Ramos (cell line): ENCODE measurements around the gene SLC44A1.

Source experiments
- in situ Hi-C: fragments of 300-500 bp; cut with MboI; formaldehyde crosslinking; loops from one replicate; pipeline ENCODE4 v1.14.3; 2022; ENCODE audit warnings: low sequenced_read_pairs; ENCODE audit not compliant: unreplicated experiment

Gene SLC44A1

DNA sequence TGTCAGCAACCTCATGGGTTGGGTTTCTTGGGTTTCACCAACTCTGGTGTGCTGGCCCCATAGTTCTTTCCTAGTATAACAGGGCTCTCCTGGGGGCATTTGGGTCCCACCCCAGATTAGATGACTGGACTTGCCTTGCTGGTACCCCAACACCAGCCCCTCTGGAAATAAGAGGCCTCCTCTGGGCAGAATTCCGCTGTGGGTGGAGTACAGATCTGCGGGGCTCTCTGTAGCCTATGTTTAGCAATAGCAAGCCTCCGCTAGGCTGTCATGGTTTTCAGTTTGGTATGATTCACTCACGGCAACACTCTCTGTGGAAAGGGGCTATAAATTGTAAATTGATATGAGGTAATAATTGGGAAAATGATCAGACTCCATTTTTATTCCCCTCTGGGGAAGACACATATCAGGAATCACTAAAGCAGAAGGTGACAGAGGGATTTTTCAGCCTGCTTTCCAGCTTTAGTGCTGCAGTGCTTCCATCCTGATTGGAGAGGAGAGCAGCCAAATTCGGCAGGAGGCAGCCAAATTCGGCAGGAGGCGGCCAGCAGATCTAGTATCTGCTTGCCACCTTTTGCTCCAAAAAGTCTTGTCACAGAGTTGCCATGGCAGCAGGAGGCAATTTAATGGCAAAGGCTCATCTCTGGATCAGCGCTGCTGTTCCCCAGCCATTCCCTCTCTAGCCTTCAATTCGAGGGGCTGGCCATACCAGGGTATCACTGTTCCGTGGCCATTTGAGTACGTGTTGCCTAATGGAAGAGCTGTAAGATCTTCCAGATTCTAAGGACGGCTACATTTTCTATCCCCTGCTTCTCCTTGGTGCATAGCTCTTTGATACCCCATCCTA, 84.6 kb downstream of the SLC44A1 start:
- in situ Hi-C loops: no loop called here

DNA sequence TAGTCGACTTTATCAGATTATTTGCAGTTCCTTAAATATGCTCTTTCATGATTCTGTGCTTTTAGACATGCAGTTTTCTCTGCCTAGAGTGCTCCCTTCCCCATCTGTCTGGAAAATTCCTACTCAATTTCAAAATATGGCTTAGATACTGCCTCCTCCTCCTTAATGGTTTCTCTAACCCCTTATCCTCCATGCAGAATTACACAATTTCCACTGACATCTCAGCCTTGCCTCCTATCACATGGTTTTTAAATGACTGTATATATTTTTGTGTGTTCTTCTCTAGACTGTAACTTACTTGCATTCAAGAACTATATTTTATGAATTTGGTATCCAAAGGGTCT, 85.2 kb downstream of the SLC44A1 start:
- in situ Hi-C loops: no loop called here

GRCh38 chr9:105330201-105330600, 85.8 kb downstream of the SLC44A1 start:
- in situ Hi-C loops: no loop called here

DNA sequence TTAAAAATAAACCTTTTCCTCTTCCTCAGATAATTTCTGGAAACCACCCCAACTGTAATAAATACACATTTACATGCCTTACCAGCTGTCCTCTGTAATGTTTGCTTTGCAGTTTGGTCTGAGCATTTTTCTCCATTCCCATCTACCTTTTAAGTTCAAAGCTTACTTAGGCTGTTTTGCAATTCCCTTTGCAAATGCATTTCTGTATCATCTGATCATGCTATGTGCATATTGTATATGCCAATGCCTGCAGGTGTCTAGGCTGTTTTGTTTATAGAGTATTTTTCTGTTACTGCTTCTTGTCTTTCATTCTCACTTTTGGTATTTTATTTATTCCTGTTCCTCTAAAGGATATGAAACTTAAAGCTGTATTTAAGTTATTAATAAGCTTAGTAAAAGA, 86.3 kb downstream of the SLC44A1 start:
- in situ Hi-C loops: no loop called here

- in situ Hi-C loops: no loop called here
These were observed 86.7 kb downstream of the SLC44A1 start for GRCh38 chr9:105331160-105331559.

DNA sequence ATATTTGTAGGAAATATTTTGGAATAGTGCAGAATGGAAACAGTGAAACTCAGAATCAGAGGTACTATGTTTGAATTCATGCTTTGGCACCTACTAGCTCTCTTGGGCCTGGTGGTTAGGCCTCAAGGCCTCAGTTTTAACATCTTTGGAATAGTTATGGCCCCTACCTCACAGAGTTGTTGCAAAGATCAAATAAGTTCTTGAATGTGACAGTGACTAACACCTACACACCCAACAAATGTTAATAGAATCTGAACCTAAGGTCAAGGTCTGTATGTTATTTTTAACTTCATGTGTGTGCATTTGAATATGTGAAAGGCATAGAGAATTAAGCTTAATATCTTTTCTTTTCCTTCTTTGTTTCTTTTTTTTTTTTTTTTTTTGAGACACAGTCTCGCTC, 87.3 kb downstream of the SLC44A1 start:
- in situ Hi-C loops: no loop called here

DNA sequence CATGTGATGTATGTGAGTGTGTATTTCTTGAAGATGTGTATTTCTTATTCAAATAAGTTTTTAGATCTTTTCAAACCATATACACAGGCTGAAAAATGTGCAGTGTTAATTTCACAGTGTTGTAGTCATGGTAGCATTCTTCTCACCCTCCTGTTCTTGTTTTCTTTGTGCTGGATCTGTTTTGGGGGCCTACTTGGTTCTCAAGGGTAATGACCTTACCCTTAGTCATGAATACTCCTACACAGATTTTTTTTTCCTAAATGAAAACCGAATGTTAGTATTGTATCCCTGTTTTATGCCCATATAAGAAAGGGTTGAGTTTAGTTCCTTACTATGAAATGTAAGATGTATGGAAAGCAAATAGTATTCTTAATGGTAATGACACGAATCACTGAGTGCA, 88.0 kb downstream of the SLC44A1 start:
- in situ Hi-C loops: no loop called here

GRCh38 chr9:105333076-105333475, 88.6 kb downstream of the SLC44A1 start:
- in situ Hi-C loops: no loop called here

DNA sequence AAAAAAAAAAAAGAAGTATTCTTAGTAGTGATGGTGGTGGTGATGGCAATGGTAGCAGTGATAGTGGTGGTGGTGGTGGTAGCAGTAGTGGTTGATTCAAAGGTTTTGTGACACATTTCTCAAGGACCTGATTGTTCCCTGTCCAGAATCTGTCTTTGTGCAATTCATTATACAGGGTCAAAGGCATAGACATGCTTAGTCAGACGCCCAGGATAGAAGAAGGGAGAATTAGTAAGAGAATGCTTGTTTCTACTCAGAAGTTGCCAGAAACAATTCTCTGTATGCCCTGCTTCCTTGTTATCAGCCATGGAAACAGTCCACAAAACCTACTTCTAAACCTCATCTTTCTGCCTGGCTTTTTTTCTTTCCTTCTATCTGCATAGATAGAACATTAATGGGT, 89.4 kb downstream of the SLC44A1 start:
- in situ Hi-C loops: no loop called here

- in situ Hi-C loops: no loop called here
These were observed 93.9 kb downstream of the SLC44A1 start for GRCh38 chr9:105338308-105338707.

DNA sequence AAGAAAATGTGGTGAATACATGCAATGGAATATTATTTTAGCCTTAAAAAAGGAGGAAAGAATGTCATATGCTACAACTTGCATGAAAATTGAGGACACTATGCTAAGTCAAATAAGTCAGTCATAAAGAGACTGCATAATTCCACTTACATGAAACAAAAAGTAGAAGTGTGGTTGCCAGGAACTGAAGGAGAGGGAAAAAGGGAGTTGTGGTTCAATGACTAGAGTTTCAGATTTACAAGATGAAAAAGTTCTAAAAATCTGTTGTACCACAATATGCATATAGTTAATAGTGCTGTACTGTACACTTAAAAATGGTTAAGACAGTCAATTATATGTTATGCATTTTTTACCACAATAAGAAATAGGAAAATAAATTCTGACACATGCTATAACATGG, 95.4 kb downstream of the SLC44A1 start:
- in situ Hi-C loops: no loop called here

DNA sequence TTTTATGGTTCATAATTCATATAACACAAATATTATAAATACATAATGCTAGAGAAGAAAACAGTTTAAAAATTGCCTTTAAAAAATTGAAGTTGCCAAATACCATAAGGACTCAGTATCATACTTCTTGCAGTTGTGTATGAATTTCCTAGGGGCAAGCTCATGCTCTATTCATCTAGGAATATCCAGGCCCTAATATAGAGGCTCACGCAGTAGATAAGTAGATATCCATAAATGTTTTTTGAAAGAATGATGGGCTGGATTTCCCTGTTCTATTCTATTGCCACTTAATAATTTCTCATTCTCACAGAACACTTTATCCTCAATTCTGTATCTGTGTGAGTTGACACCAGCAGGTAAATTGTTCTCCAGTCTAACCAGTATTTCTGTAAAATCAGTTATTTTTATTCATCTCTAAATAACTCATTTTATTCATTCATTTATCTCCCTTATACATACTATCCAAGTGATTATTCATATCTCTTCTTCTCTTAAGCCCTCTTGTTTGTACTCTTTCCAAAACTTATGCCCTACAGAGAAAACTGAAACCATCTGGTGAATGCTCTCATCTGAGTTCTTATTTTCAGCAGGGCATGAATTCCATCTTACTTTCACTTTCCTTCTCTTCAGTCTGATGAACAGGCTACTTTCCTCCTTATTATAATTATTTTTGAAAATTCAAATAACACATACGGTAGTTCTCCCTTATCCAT, 97.1 kb downstream of the SLC44A1 start:
- in situ Hi-C loops: no loop called here

GRCh38 chr9:105342147-105342505, 97.7 kb downstream of the SLC44A1 start:
- in situ Hi-C loops: no loop called here

- in situ Hi-C loops: no loop called here
These were observed 99.8 kb downstream of the SLC44A1 start for GRCh38 chr9:105344283-105344682.

GRCh38 chr9:105345626-105346025, 101.2 kb downstream of the SLC44A1 start:
- in situ Hi-C loops: no loop called here

DNA sequence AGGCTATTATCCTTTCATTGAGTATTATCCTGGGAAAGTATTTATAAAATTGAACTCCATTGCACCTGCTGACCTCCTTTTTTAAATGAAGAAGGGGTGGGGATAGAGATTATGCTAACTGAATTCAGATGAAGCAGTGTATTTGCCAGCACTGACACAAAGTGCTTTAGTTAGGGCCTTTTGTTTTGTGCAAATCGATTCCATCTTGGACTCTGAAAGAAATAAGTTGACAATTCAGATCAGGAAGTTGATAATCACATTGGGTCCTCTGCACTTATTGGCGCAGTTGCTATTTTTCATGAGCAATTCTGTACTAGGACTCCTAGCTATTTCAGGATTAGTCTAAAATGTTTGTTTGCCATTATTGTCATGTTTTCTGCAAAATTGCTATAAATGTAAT, 101.8 kb downstream of the SLC44A1 start:
- in situ Hi-C loops: no loop called here

GRCh38 chr9:105354448-105354847, 110.0 kb downstream of the SLC44A1 start:
- in situ Hi-C loops: loop anchor here (10.0 kb wide), 1 partner anchor 100 kb away; no protein-coding TSS in a partner anchor

GRCh38 chr9:105355781-105356180, 111.3 kb downstream of the SLC44A1 start:
- in situ Hi-C loops: loop anchor here (10.0 kb wide), 1 partner anchor 101 kb away; no protein-coding TSS in a partner anchor

DNA sequence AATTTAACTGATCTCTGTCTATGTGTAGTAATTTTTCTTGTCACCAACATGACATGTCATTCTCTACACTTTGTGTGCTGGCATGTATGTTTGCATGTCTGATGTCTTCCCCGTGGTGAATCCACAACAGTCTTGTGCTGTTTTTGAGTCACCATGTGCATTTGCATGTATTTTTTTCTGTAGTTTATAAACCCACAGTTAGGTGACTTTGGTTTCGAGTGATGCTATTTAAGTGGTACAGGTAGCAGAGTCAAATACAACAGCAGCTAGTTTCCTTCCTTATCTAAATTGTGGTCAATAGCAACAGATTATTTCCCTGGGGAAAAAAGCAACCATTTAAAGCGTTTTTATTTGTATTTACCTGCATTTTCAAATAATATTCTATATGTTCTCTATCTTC, 113.5 kb downstream of the SLC44A1 start:
- in situ Hi-C loops: loop anchor here (10.0 kb wide), 1 partner anchor 103 kb away; no protein-coding TSS in a partner anchor

DNA sequence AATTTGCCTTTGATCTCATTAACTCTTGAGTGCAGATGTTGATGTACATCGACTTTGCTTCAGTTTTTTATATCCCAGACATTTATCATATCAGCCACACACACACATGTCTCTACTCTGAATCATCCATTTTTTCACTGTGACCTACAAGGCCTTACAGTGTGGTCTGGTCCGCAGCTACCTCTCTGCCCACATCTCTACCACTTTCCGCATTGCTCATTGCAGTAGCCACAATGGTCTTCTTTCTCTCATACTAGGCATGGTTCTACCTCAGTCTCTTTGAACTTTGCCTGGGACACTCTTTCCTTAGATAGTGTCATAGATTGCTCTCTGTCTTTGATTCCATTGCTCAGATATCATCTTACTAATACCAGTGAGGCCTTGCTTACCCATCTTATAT, 115.4 kb downstream of the SLC44A1 start:
- in situ Hi-C loops: loop anchor here (10.0 kb wide), 1 partner anchor 105 kb away; no protein-coding TSS in a partner anchor

GRCh38 chr9:105360344-105360743, 115.9 kb downstream of the SLC44A1 start:
- in situ Hi-C loops: no loop called here

DNA sequence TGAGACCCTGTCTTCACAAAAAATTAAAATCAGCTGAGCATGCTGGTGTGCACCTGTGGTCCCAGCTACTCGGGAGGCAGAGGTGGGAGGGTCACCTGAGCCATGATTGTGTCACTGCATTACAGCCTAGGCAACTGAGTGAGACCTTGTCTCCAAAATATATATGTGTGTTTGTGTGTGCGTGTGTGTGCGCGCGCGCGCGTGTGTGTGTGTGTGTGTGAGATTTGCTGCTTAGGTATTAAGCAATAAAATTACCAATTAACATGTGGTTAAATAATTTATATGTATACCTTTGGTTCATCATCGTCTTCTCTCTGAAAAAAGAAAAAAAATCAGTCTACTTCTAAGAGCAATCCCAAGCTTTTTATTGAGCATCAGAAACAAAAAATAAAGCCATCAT, 117.4 kb downstream of the SLC44A1 start:
- in situ Hi-C loops: no loop called here
